ENCODE results near the gene SEMA7A.

Gene SEMA7A

GRCh38 chr15:74427607-74428441 lies 5.9 kb downstream of the SEMA7A start:
- TF ChIP-seq GATA3 (IDR thresholded peaks at IDR 0.05; ENCODE audit: low read depth, low read length) (no peak), GATA2 (IDR thresholded peaks at IDR 0.05; ENCODE audit: low read depth, low read length) (no peak)

- no peak for TF ChIP-seq GATA2 (IDR thresholded peaks at IDR 0.05; ENCODE audit: low read depth, low read length)
- TF ChIP-seq GATA3 (IDR thresholded peaks at IDR 0.05; ENCODE audit: low read depth, low read length): no peak
These were observed 7.1 kb downstream of the SEMA7A start for GRCh38 chr15:74426404-74427281.

GRCh38 chr15:74425630-74426029 lies 8.1 kb downstream of the SEMA7A start:
- no peak for TF ChIP-seq GATA2 (IDR thresholded peaks at IDR 0.05; ENCODE audit: low read depth, low read length)

GRCh38 chr15:74424901-74425528 lies 8.7 kb downstream of the SEMA7A start:
- TF ChIP-seq GATA2 (IDR thresholded peaks at IDR 0.05; ENCODE audit: low read depth, low read length) (no peak), GATA3 (IDR thresholded peaks at IDR 0.05; ENCODE audit: low read depth, low read length) (no peak)

GRCh38 chr15:74423431-74424257 lies 10.1 kb downstream of the SEMA7A start:
- TF ChIP-seq GATA2 (IDR thresholded peaks at IDR 0.05; ENCODE audit: low read depth, low read length) (no peak), GATA3 (IDR thresholded peaks at IDR 0.05; ENCODE audit: low read depth, low read length) (no peak)

- TF ChIP-seq GATA2 (IDR thresholded peaks at IDR 0.05; ENCODE audit: low read depth, low read length): no peak
- no peak for TF ChIP-seq GATA3 (IDR thresholded peaks at IDR 0.05; ENCODE audit: low read depth, low read length)
These were observed 10.9 kb downstream of the SEMA7A start for GRCh38 chr15:74422652-74423430.

GRCh38 chr15:74422265-74422651 lies 11.5 kb downstream of the SEMA7A start:
- TF ChIP-seq GATA3 (IDR thresholded peaks at IDR 0.05; ENCODE audit: low read depth, low read length) (no peak), GATA2 (IDR thresholded peaks at IDR 0.05; ENCODE audit: low read depth, low read length) (no peak)

GRCh38 chr15:74421302-74422245 lies 12.2 kb downstream of the SEMA7A start:
- TF ChIP-seq GATA3 (IDR thresholded peaks at IDR 0.05; ENCODE audit: low read depth, low read length) (no peak), GATA2 (IDR thresholded peaks at IDR 0.05; ENCODE audit: low read depth, low read length) (no peak)

- TF ChIP-seq GATA3 (IDR thresholded peaks at IDR 0.05; ENCODE audit: low read depth, low read length) (no peak), GATA2 (IDR thresholded peaks at IDR 0.05; ENCODE audit: low read depth, low read length) (no peak)
These were observed 13.4 kb downstream of the SEMA7A start for GRCh38 chr15:74420193-74420905.

GRCh38 chr15:74419432-74419831 lies 14.3 kb downstream of the SEMA7A start:
- TF ChIP-seq GATA2 (IDR thresholded peaks at IDR 0.05; ENCODE audit: low read depth, low read length): no peak
- TF ChIP-seq GATA3 (IDR thresholded peaks at IDR 0.05; ENCODE audit: low read depth, low read length): no peak

- TF ChIP-seq GATA3 (IDR thresholded peaks at IDR 0.05; ENCODE audit: low read depth, low read length) (no peak), GATA2 (IDR thresholded peaks at IDR 0.05; ENCODE audit: low read depth, low read length) (no peak)
These were observed 15.0 kb downstream of the SEMA7A start for GRCh38 chr15:74418575-74419338.
